ENCODE measurements around the gene KRT83. TPM values are rescaled to one million over a fixed set of nuclear protein-coding genes. Genes with fewer than 3 reads are reported as not detected.

Gene KRT83
- total RNA-seq, 3 donors from 2014 or later: not detected

DNA sequence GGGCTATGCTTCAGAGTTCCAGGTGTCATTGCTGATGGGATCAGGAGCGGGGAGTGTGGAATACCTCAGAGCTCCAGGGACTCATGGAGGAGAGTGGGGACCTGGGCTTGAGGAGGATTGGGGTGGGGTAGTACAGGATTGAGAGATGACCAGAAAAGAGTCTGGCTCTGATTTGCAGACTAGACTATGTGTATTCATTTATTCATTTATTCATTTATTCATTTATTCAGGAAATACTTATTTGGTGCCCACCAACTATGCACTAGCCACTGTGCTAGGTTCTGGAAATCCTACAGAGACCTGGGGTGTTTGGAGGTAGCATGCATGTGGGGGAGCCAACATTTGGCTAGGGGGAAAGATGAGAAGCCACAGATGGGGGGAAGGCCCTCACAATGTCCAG, 871 bp upstream of the KRT83 start:
- Histone ChIP-seq H3K36me3 (ENCODE audit: low read depth) (no peaks in the 10 kb centered on the region), H3K4me1 (ENCODE audit: low read depth) (no peaks in the 10 kb centered on the region), H3K4me3 (no peak overlapping the region), H3K9me3 (no peaks in the 10 kb centered on the region)
- DNase-seq: no peak
- ATAC-seq: no peak
- TF ChIP-seq, protein P1, sequence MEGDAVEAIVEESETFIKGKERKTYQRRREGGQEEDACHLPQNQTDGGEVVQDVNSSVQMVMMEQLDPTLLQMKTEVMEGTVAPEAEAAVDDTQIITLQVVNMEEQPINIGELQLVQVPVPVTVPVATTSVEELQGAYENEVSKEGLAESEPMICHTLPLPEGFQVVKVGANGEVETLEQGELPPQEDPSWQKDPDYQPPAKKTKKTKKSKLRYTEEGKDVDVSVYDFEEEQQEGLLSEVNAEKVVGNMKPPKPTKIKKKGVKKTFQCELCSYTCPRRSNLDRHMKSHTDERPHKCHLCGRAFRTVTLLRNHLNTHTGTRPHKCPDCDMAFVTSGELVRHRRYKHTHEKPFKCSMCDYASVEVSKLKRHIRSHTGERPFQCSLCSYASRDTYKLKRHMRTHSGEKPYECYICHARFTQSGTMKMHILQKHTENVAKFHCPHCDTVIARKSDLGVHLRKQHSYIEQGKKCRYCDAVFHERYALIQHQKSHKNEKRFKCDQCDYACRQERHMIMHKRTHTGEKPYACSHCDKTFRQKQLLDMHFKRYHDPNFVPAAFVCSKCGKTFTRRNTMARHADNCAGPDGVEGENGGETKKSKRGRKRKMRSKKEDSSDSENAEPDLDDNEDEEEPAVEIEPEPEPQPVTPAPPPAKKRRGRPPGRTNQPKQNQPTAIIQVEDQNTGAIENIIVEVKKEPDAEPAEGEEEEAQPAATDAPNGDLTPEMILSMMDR (IDR thresholded peaks at IDR 0.05): no peak
- intact Hi-C loops (cut with DNase I, micrococcal nuclease): no loop called here

DNA sequence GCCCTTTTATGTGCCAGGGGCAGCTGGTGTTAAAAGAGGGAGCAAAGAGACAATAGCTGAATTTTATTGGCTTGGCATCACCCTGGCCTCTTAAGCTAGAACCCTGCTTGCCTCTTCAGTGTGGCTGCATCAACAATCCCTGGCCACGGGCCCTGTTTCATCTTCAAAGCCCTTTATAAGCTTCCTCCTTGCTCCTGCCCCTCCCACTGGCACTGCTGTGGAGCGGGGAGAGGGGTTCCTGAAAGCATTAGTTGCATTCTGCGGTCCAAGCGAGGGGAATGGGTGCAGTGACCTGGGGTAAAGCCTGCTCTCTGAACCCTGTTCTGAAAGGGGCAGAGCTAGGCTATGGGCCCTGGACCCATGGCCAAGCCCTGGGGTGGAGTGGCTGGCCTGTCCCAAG, 220 bp upstream of the KRT83 start:
- Histone ChIP-seq H3K4me3 (no peak overlapping the region), H3K4me1 (ENCODE audit: low read depth) (no peaks in the 10 kb centered on the region), H3K36me3 (ENCODE audit: low read depth) (no peaks in the 10 kb centered on the region), H3K9me3 (no peaks in the 10 kb centered on the region)
- intact Hi-C loops (cut with DNase I, micrococcal nuclease): no loop called here
- TF ChIP-seq, protein P1 (IDR thresholded peaks at IDR 0.05): no peak
- DNase-seq: no peak
- ATAC-seq: no peak

DNA sequence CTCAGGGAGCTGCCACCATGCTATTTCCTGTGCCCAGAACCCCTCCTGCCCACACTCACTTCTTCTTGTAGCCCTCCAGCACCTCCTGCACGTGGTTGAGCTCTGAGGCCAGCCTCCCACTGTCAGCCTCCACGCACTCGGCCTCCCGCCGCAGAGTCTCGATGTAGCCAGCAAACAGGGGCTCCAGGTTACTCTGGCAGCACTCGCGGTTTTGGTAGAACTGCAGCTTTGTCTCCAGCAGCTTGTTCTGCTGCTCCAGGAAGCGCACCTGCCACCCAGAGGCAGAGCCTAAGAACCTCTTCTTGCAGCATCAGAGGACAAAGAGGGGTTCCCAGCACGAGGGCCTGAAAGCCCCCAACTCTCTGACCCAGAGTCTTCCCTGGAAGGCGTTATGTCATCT, 2.1 kb downstream of the KRT83 start:
- intact Hi-C loops (cut with DNase I, micrococcal nuclease): no loop called here
- H3K36me3 ChIP-seq (ENCODE audit: low read depth): no peaks in the 10 kb centered on the region
- H3K4me3 ChIP-seq: no peak overlapping the region
- ATAC-seq: no peak
- no peaks in the 10 kb centered on the region for H3K4me1 ChIP-seq (ENCODE audit: low read depth)
- no peak for DNase-seq
- TF ChIP-seq, protein P1 (IDR thresholded peaks at IDR 0.05): no peak
- no peaks in the 10 kb centered on the region for H3K9me3 ChIP-seq

DNA sequence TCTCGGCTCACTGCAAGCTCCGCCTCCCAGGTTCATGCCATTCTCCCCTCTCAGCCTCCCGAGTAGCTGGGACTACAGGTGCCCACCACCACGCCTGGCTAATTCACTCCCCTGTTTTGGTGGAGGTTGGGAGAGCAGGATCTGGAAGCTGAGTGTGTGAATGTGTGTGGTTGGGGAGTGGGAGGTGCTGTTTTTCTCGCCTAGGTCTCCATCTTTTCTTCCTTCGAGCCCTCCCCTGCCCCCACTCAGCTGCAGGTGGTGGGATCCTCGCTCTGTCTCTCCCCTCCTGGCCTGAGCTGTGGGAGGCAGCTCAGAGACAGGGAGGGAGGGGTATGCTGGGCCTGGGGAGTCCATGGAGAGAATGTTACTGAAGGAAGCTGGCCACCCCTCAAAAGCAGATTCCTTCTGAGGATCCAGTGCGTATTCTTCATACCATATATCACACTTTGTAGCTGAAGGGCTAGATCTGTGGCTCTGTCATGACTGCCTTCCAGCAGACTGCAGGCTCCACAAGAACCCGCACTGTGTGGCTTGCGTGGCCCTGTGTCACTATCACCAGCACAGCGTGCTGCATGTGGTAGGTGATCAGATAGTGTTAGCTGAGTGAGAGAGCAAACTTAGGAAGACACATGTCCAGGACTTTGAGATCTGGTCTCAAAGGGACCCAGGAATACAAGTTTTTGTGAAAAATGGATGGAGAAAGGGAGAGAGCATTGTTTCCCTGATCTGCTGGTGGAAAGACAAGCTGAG, 2.8 kb downstream of the KRT83 start:
- DNase-seq (no peak), ATAC-seq (no peak)

DNA sequence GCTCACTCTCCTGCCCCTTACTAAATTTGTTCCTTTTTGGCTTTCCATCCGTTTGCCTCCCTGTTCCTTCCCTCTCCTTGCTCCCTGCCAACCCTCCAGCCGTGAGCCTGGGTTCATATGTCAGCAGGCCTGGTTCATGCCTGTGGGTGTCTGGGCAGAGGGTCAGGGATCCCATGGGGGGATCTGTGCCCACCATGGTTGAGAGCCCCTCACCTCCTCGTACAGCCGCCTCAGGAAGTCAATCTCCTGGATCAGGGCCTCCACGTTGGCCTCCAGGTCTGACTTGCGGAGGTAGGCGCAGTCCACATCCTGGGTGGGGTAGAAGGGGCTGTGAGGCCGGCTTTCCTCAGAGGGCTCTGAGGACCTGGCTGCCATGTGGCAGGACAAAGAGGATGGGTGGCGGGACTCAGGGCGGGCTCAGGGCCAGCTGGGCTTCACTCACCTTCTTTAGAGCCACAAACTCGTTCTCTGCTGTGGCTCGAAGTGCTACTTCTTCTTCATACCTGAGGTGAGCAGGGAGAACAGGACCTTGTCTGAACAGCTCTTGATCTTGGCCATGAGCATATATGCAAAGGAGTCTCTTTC, 3.6 kb downstream of the KRT83 start:
- DNase-seq (no peak), ATAC-seq (no peak)
- H3K4me3 ChIP-seq: no peak overlapping the region
- no peaks in the 10 kb centered on the region for H3K4me1 ChIP-seq (ENCODE audit: low read depth)
- no peaks in the 10 kb centered on the region for H3K36me3 ChIP-seq (ENCODE audit: low read depth)
- intact Hi-C loops (cut with DNase I, micrococcal nuclease): no loop called here
- H3K9me3 ChIP-seq: no peaks in the 10 kb centered on the region
- TF ChIP-seq, protein P1 (IDR thresholded peaks at IDR 0.05): no peak

More for the DNA sequence above, 2.8 kb downstream of the KRT83 start:
- H3K9me3 ChIP-seq: no peaks in the 10 kb centered on the region
- intact Hi-C loops (cut with DNase I, micrococcal nuclease): no loop called here
- no peaks in the 10 kb centered on the region for H3K4me1 ChIP-seq (ENCODE audit: low read depth)
- TF ChIP-seq, protein P1 (IDR thresholded peaks at IDR 0.05): no peak
- no peak overlapping the region for H3K4me3 ChIP-seq
- H3K36me3 ChIP-seq (ENCODE audit: low read depth): no peaks in the 10 kb centered on the region
